Cardiac muscle cell (in vitro differentiated cells and primary cell): ENCODE data around the gene CPTP. TPM values are rescaled to one million over a fixed set of nuclear protein-coding genes. Genes with fewer than 3 reads are reported as not detected.

Source experiments
- DNase-seq, 2 donors: peaks; one replicate each; pipeline versions ENCODE4 v3.0.0 to v3.0.0-alpha.2; 2010 to 2017; ENCODE audit warnings: low read depth in 1 of 2, low spot score in 1 of 2
- H3K27ac ChIP-seq: fragments of 200-600 bp; sonication (generic); 2 replicates; pipeline ENCODE4 v1.5.1; 2016
- H3K27me3 ChIP-seq: fragments of 200-600 bp; sonication (generic); 2 replicates; pipeline ENCODE4 v1.6.0; 2016; ENCODE audit warnings: control low read depth
- H3K36me3 ChIP-seq: fragments of 200-600 bp; sonication (generic); 2 replicates; pipeline ENCODE4 v1.5.1; 2016; ENCODE audit warnings: control low read depth
- H3K4me1 ChIP-seq: fragments of 200-600 bp; sonication (generic); 2 replicates; pipeline ENCODE4 v1.8.1; 2017; ENCODE audit warnings: low read depth, mild to moderate bottlenecking, mixed run types
- H3K4me3 ChIP-seq: fragments of 200-600 bp; sonication (generic); 2 replicates; pipeline ENCODE4 v1.5.1; 2016; ENCODE audit warnings: mild to moderate bottlenecking
- H3K9me3 ChIP-seq: fragments of 200-600 bp; sonication (generic); 2 replicates; pipeline ENCODE4 v1.5.1; 2017; ENCODE audit warnings: low read depth, mild to moderate bottlenecking, control low read depth
- CTCF ChIP-seq: IDR thresholded peaks from 2 replicates; pipeline ENCODE4 v1.5.1; 2012; ENCODE audit warnings: low read depth, mild to moderate bottlenecking, low read length
- polyA plus RNA-seq: library from polyadenylated mRNA; unstranded; fragments of >200 nt; fragmentation: Nextera tagmentation; extraction: Ambion mirVana; gene quantifications from 2 replicates; pipeline ENCODE4 v1.2.1, GENCODE V29; 2016
- total RNA-seq: library from RNA; depleted of rRNA; stranded (reverse); fragments of >200 nt; gene quantifications from 2 replicates; pipeline ENCODE4 v1.2.3, GENCODE V29; 2016

CPTP gene
- total and polyA plus RNA-seq, 2 experiments from 2014 or later: 33.7 to 38.5 TPM

GRCh38 chr1:1347026-1347595 is 22.5 kb downstream of the CPTP start:
- H3K4me3 ChIP-seq: no peak overlapping the region
- no peaks in the 10 kb centered on the region for H3K9me3 ChIP-seq
- H3K27ac ChIP-seq: no peak overlapping the region
- no peak for TF ChIP-seq CTCF
- DNase-seq: no peak
- no peaks in the 10 kb centered on the region for H3K27me3 ChIP-seq
- H3K4me1 ChIP-seq: peaks cover 5% of the 10 kb centered on the region
- no peaks in the 10 kb centered on the region for H3K36me3 ChIP-seq

- Histone ChIP-seq H3K4me3 (peak overlapping the region; percentile 67), H3K4me1 (peaks cover 5% of the 10 kb centered on the region), H3K36me3 (no peaks in the 10 kb centered on the region), H3K27me3 (no peaks in the 10 kb centered on the region), H3K27ac (peak overlapping the region; percentile 15), H3K9me3 (no peaks in the 10 kb centered on the region)
- TF ChIP-seq CTCF: no peak
- DNase-seq: peak in 1 of 2 donors; percentile 74
Observed at GRCh38 chr1:1347663-1348419, 23.2 kb downstream of the CPTP start.

GRCh38 chr1:1348420-1349255 is 24.0 kb downstream of the CPTP start:
- peak; percentile 54 to 66 for DNase-seq
- H3K4me3 ChIP-seq: peak overlapping the region; percentile 67
- H3K4me1 ChIP-seq: peaks cover 5% of the 10 kb centered on the region
- TF ChIP-seq CTCF: no peak
- no peaks in the 10 kb centered on the region for H3K9me3 ChIP-seq
- no peaks in the 10 kb centered on the region for H3K27me3 ChIP-seq
- H3K36me3 ChIP-seq: no peaks in the 10 kb centered on the region
- peak overlapping the region; percentile 15 for H3K27ac ChIP-seq

- H3K36me3 ChIP-seq: no peaks in the 10 kb centered on the region
- H3K27ac ChIP-seq: peak within 1 kb of the TSS; percentile 98
- peak; percentile 45 for TF ChIP-seq CTCF
- H3K27me3 ChIP-seq: peaks cover 1% of the 10 kb centered on the region
- H3K9me3 ChIP-seq: no peaks in the 10 kb centered on the region
- H3K4me3 ChIP-seq: peak within 1 kb of the TSS; percentile 99
- H3K4me1 ChIP-seq: peaks cover 5% of the 10 kb centered on the region
- peak; percentile 71 to 81 for DNase-seq
Observed at GRCh38 chr1:1349256-1350012, 24.8 kb downstream of the CPTP start, which contains the start of gene DVL1. Gene DVL1, minus strand, starts transcription at chr1:1349418. Its CDS starts 353 bp downstream, at chr1:1349065.
